OCI-LY1 (cell line): ENCODE measurements around the gene PLEKHG4B.

ENCODE experiments used
- H2AFZ ChIP-seq: fragments of 200-600 bp; sonication (generic), shearing (Covaris generic); 2 replicates; pipeline ENCODE4 v1.6.0; 2014; ENCODE audit warnings: antibody characterized with exemption, mild to moderate bottlenecking, low read length
- H3F3A ChIP-seq: fragments of 200-600 bp; sonication (generic), shearing (Covaris generic); 2 replicates; pipeline ENCODE4 v1.6.0; 2014; ENCODE audit warnings: mild to moderate bottlenecking, antibody characterized with exemption, low read length, moderate library complexity; ENCODE audit not compliant: insufficient read depth
- H3K27ac ChIP-seq: fragments of 200-600 bp; sonication (generic); 2 replicates; pipeline ENCODE4 v1.5.1; 2014; ENCODE audit warnings: low read length, mixed run types, mild to moderate bottlenecking, low read depth; ENCODE audit not compliant: poor library complexity, severe bottlenecking
- H3K27me3 ChIP-seq: fragments of 200-600 bp; sonication (generic); 2 replicates; pipeline ENCODE4 v1.6.0; 2014; ENCODE audit warnings: antibody characterized with exemption, mild to moderate bottlenecking, low read length, moderate library complexity; ENCODE audit not compliant: insufficient read depth
- H3K36me3 ChIP-seq: fragments of 200-600 bp; sonication (generic); 2 replicates; pipeline ENCODE4 v1.6.1; 2014; ENCODE audit warnings: mild to moderate bottlenecking, antibody characterized with exemption, low read length, moderate library complexity, mixed read lengths; ENCODE audit not compliant: insufficient read depth
- H3K4me1 ChIP-seq: fragments of 200-600 bp; sonication (generic); 2 replicates; pipeline ENCODE4 v1.5.1; 2014; ENCODE audit warnings: mild to moderate bottlenecking, low read length, moderate library complexity; ENCODE audit not compliant: insufficient read depth, severe bottlenecking
- H3K4me2 ChIP-seq: fragments of 200-600 bp; sonication (generic), shearing (Covaris generic); 2 replicates; pipeline ENCODE4 v1.6.1; 2014; ENCODE audit warnings: low read length
- H3K4me3 ChIP-seq: fragments of 200-600 bp; sonication (generic); 2 replicates; pipeline ENCODE4 v1.5.1; 2014; ENCODE audit warnings: low read length, low read depth, mild to moderate bottlenecking, mixed read lengths; ENCODE audit not compliant: poor library complexity, severe bottlenecking
- H3K79me2 ChIP-seq: fragments of 200-600 bp; shearing (Covaris generic); 2 replicates; pipeline ENCODE4 v1.6.1; 2016; ENCODE audit warnings: mixed run types, low read length, mixed read lengths; ENCODE audit not compliant: insufficient read depth
- H3K9ac ChIP-seq: fragments of 200-600 bp; sonication (generic), shearing (Covaris generic); 2 replicates; pipeline ENCODE4 v1.6.1; 2014; ENCODE audit warnings: mild to moderate bottlenecking, low read length, mixed read lengths
- H3K9me2 ChIP-seq: fragments of 200-600 bp; sonication (generic), shearing (Covaris generic); 2 replicates; pipeline ENCODE4 v1.6.1; 2014; ENCODE audit warnings: low read depth, mild to moderate bottlenecking, low read length, mixed read lengths
- H3K9me3 ChIP-seq: fragments of 200-600 bp; shearing (Covaris generic); 2 replicates; pipeline ENCODE4 v1.6.1; 2014; ENCODE audit warnings: low read length, mixed read lengths
- H4K20me1 ChIP-seq: fragments of 200-600 bp; sonication (generic), shearing (Covaris generic); 2 replicates; pipeline ENCODE4 v1.6.0; 2016; ENCODE audit warnings: mild to moderate bottlenecking, low read length; ENCODE audit not compliant: insufficient read depth
- CTCF ChIP-seq: fragments of 200-600 bp; sonication (generic), shearing (Covaris generic); IDR thresholded peaks from 2 replicates; pipeline ENCODE4 v1.5.1; 2017; ENCODE audit warnings: mild to moderate bottlenecking, antibody characterized with exemption, low read length, moderate library complexity, mixed read lengths
- EZH2 ChIP-seq: fragments of 200-600 bp; sonication (generic), shearing (Covaris generic); IDR thresholded peaks from 2 replicates; pipeline ENCODE4 v1.8.0; 2017; ENCODE audit warnings: borderline replicate concordance, mixed run types, mild to moderate bottlenecking, antibody characterized with exemption, low read length, moderate library complexity, mixed read lengths

The PLEKHG4B gene

DNA sequence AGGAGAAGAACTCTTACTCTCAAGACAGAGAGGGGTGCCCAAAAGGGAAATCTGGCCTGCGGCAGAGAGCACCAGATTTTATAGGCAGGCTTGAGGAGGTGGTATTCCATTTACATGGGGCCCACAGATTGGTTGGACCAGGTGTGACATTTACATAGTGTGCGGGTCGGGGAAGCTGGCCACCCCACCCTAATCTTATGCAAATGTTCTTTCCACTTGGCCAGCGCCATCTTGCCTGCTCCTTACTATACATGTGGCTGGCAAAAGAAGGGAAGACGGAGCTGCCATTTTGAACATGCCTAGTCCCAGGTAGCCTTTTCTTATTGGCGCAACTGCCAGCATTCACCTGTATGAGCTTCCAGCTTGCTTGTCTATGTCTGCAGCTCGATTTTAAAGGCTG, 34.8 kb downstream of the PLEKHG4B start:
- H4K20me1 ChIP-seq, result no peaks in the 10 kb centered on the region
- peaks cover 7% of the 10 kb centered on the region; the same call in 1 of the 2 replicates for H3K9me3 ChIP-seq
- no peak for TF ChIP-seq CTCF
- TF ChIP-seq EZH2, result no peak
- H2AFZ ChIP-seq, result no peak overlapping the region
- H3K4me2 ChIP-seq, result no peak overlapping the region
- H3K36me3 ChIP-seq, result no peaks in the 10 kb centered on the region
- H3K27ac ChIP-seq, result no peak overlapping the region
- H3K9ac ChIP-seq, result no peak overlapping the region
- H3K4me3 ChIP-seq, result no peak overlapping the region
- H3K4me1 ChIP-seq, result no peaks in the 10 kb centered on the region
- H3K27me3 ChIP-seq, result no peaks in the 10 kb centered on the region
- H3K9me2 ChIP-seq, result no peaks in the 10 kb centered on the region
- no peaks in the 10 kb centered on the region for H3F3A ChIP-seq
- no peaks in the 10 kb centered on the region for H3K79me2 ChIP-seq

DNA sequence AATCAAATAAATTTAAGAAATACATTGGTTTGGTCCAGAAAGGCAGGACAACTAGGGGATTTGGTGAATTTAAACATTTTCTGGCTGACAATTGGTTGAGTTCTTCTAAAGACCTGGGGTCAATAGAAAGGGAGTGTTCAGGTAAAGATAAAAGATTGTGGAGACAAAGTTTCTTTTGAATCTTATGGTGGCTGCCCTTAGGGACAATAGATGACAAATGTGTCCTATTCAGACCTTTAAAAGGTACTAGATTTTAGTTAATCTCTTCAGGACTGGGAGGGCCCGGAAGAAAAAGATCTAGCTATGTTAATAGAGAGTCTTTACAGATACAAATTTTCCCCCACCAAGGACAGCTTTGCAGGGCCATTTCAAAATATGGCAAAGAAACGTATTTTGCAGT, 35.9 kb downstream of the PLEKHG4B start:
- H3K9me3 ChIP-seq, result peaks cover 7% of the 10 kb centered on the region; the same call in 1 of the 2 replicates
- H3K9me2 ChIP-seq, result no peaks in the 10 kb centered on the region
- no peaks in the 10 kb centered on the region for H3K4me1 ChIP-seq
- no peak overlapping the region for H3K9ac ChIP-seq
- no peak overlapping the region for H2AFZ ChIP-seq
- H3K79me2 ChIP-seq, result no peaks in the 10 kb centered on the region
- no peak overlapping the region for H3K4me3 ChIP-seq
- no peaks in the 10 kb centered on the region for H3F3A ChIP-seq
- TF ChIP-seq CTCF, result no peak
- TF ChIP-seq EZH2, result no peak
- no peak overlapping the region for H3K4me2 ChIP-seq
- H3K27ac ChIP-seq, result no peak overlapping the region
- no peaks in the 10 kb centered on the region for H3K27me3 ChIP-seq
- no peaks in the 10 kb centered on the region for H3K36me3 ChIP-seq
- no peaks in the 10 kb centered on the region for H4K20me1 ChIP-seq

- Histone ChIP-seq H3F3A (no peaks in the 10 kb centered on the region), H3K4me3 (no peak overlapping the region), H4K20me1 (no peaks in the 10 kb centered on the region), H3K4me2 (no peak overlapping the region), H3K4me1 (no peaks in the 10 kb centered on the region), H3K36me3 (no peaks in the 10 kb centered on the region), H3K79me2 (no peaks in the 10 kb centered on the region), H2AFZ (no peak overlapping the region), H3K9me3 (peaks cover 7% of the 10 kb centered on the region; the same call in 1 of the 2 replicates), H3K9ac (no peak overlapping the region), H3K9me2 (no peaks in the 10 kb centered on the region), H3K27ac (no peak overlapping the region), H3K27me3 (no peaks in the 10 kb centered on the region)
- no peak for TF ChIP-seq EZH2
These were observed 36.5 kb downstream of the PLEKHG4B start for GRCh38 chr5:128446-128845.

DNA sequence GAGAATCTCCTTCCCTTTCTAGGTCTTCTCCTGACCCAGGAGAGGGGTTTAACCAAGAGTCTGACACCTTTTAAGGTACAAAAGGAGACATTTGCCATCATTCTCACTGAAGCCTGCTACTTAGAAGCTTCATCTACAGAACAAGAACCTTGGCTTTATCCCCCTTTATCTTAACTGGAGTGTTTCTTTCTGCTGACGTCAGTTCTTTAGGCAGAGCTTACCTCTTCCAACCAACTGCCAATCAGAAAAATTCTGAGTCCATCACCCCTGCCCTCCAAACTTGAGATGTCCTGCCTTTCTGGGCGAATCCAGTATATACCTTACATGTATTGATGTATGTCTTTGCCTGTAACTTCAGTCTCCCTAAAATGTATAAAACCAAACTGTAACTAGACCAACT, 37.2 kb downstream of the PLEKHG4B start:
- Histone ChIP-seq H3K9ac (no peak overlapping the region), H3K9me2 (no peaks in the 10 kb centered on the region), H3K36me3 (no peaks in the 10 kb centered on the region), H3K9me3 (peaks cover 7% of the 10 kb centered on the region; the same call in 1 of the 2 replicates), H3F3A (no peaks in the 10 kb centered on the region), H3K79me2 (no peaks in the 10 kb centered on the region), H3K27ac (no peak overlapping the region), H3K4me3 (no peak overlapping the region), H2AFZ (no peak overlapping the region), H4K20me1 (no peaks in the 10 kb centered on the region), H3K4me2 (no peak overlapping the region), H3K27me3 (no peaks in the 10 kb centered on the region), H3K4me1 (no peaks in the 10 kb centered on the region)
- TF ChIP-seq EZH2 (no peak), CTCF (no peak)
